D341Med (cell line): ENCODE measurements around the gene ZBTB8A.
"Not testable (repeated sequence)": the region's sequence is repeated elsewhere in the genome, so short reads cannot be mapped to it uniquely, and the experiment has no call there.

Experiments used
- DNase-seq: peaks from one replicate; pipeline ENCODE4 v3.0.0; 2012; ENCODE audit warnings: low spot score

ZBTB8A gene

DNA sequence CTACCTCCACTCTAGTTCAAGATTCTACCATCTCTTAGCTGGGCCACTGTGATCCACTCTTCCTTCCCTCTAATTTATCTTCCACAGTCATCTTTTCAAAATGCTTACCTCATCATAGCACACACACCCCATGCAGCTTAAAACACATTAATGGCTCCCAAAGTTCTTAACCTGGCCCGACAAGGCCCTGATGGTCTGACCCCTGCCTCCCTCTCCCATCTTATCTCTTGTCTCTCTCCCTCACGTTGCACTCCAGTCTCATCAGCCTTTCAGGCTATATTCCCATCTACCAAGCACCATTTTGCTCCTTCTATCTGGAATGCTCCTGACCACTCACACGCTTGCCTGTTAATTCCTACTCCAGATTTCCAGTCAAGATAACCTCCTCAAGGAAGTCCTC lies 2.5 kb upstream of the ZBTB8A start:
- DNase-seq = no peak

DNA sequence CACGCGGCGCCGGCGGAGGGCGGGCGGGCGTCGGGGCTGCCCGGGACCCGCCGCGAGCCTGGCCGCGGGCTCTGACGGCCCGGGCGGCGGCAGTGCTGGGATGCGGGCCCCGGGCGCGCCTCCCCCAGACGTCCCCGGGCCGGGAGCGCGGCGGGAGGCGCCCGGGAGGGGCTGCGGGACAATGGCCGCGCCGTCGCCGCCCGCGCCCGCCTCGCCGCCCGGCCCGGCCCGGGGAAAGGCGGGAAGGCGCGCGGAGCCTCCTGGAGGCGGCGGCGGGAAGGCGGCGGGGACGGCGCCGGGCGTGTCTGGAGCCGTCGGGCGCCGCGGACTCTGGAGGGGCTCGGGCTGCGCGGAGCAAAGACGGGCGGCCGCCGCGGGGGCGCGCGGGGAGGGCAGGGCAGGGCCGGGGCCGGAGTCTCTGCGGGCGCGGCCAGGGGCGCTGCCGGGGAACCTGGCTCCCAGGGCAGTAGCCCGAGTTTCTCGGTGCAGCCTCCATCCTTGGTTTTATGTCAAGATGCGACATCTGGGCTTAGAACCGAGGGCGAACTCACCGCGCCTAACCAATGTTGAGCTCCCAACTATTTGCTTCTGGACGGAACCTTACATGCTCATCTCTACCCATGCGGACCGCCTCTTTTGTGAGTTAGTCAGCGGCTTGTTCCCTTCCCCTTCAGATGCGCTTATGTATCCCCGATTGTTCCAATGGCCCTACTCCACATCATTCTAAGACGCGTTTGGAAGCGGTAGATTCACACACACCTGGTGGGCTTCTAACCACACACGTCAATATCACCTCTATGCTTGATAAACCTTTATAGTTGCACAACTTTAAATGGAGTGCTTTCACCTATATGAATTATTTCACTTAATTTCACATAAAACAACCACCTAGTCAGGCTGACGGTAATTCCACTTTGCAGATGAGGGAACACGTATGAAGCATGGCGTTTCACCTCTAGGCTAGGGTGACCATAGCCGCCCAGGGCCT lies 651 bp downstream of the ZBTB8A start:
- DNase-seq = peak; percentile 84

GRCh38 chr1:32540605-32541004 lies 1.4 kb downstream of the ZBTB8A start:
- no peak for DNase-seq

GRCh38 chr1:32541064-32541566 lies 1.9 kb downstream of the ZBTB8A start:
- no peak for DNase-seq

DNA sequence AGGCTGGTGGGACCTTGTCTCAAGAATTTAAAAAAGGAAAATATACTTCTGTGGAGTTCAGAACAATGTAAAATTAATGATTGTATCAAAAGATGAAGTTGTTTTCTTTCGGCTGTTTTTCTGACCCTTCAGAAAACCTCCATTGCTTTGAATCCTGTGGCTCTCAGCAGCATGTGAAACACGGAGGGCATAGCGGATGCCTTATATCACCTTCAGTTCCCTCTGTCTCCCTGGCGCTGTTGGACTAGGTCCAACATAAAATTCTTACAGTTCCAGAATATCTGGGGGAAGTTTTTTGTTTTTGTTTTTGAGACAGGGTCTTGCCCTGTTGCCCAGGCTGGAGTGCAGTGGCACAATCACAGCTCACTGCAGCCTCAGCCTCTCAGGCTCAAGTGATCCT lies 7.4 kb downstream of the ZBTB8A start:
- DNase-seq = no peak

DNA sequence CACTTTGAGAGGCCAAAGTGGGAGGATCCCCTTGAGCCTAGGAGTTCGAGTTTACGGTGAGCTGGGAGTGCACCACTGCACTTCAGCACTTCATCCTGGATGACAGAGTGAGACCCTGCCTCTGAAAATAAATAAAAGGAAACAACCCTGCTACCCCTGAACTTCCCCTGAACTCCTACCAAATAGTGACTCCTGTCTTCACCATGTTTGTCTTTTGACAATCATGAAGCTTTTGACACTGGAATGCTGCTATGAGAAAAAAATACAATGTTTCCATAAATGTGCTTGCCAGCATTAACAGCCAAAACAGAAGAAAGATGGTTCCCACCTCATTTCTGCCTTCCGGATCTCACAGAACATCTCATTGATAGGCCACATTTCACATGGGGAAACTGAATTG lies 10.4 kb downstream of the ZBTB8A start:
- DNase-seq = no peak

DNA sequence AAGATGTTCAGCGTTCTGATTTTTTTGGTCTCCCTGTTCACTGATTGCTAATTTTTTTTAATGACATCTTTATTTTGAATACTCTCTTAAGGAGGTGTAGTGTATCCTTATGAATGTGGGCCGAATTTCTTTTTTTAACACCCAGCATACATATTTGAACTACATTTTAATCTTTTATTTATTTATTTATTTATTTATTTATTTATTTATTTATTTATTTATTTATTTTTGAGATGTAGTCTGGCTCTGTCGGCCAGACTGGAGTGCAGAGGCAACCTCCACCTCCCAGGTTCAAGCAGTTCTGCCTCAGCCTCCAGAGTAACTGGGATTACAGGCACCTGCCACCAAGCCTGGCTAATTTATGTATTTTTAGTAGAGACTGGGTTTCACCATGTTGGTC lies 15.1 kb downstream of the ZBTB8A start:
- DNase-seq = no peak

GRCh38 chr1:32557035-32557434 lies 17.8 kb downstream of the ZBTB8A start:
- DNase-seq = not testable (repeated sequence)

DNA sequence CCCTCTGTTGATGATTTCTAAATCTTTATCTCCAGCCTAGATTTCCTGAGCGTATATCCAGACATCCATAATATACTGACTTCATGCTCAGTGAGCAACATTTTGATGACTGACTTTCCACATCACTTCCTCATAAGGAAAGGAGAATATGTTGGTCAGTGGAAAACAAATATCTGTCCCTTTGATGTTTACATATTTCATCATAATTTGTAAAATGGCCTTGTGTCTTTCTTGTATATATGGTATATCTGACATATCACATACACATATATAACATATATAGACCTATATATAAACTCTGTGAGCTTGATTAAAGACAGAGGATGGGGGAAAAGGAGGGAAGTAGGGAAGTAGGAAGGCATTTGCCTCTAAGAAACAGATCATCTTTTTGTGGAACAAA lies 18.6 kb downstream of the ZBTB8A start:
- DNase-seq = no peak

DNA sequence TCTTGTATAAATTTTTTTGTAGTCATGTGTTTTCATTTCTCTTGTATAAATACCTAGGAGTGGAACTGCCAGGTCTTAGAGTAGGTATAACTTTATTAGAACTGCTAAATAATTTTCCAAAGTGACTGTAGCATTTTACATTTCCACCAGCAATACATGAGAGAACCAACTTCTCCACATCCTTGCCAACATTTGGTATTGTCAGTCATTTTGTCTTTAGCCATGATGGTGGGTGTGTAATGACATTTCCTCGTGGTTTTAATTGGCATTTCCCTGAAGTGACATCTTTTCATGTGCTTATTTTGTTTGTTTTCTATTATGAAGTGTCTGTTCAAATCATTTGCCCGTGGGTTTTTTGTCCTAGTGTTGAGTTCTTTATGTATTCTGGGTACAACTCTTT lies 29.7 kb downstream of the ZBTB8A start:
- DNase-seq = no peak

GRCh38 chr1:32580348-32581017 lies 41.3 kb downstream of the ZBTB8A start:
- DNase-seq = no peak

GRCh38 chr1:32592943-32593342 lies 53.7 kb downstream of the ZBTB8A start:
- DNase-seq = no peak

GRCh38 chr1:32600034-32600433 lies 60.8 kb downstream of the ZBTB8A start:
- DNase-seq = no peak

DNA sequence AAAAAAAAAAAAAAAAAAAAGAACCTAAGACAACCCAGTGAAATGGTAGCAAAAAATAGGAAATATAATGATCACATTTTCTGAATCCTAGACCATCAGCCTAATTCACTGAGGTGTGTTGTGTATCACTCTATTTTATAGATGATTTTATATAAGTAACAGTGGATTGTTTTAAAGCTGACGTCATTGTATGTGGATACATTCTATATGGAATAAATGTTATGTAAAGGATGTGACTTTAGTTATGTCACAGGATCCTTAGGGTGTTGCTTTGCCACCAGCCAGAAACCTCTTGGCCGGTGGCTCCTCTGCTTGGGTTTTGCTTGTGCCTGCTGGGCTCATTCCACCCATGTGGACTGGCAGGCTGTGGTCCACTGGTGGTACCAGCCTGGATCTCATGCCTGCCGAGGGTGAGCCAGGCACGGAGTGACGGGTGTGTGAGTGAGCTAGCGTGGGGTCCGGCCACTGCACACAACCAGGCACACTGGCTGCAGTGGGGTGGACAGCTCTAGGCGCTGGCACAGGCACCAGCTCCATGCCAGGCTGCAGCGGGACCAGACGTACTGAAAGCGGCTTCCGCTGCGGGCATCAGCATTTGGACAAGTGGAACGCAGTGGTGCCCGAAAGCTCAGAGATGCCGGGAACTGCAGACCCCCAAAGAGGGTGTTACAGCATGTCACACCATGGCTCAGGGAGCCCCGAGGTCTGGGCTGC lies 66.6 kb downstream of the ZBTB8A start:
- DNase-seq = no peak

GRCh38 chr1:32606565-32607371 lies 67.5 kb downstream of the ZBTB8A start:
- DNase-seq = no peak

GRCh38 chr1:32609180-32609579 lies 70.0 kb downstream of the ZBTB8A start:
- no peak for DNase-seq

DNA sequence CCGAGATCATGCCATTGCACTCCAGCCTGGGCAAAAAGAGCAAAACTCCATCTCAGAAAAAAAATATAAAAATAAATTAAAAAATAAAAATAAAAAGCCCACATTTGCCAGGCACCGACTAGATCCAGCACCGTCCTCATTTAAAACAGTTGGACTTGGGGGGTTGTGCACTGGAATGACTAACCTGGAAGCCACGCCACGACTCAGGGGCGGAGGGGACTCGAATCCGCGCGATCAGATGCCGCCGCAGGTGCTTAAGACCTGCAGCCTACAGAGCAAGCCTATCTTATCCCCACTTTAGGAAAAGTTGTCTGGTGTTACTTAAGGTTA lies 72.6 kb downstream of the ZBTB8A start:
- DNase-seq = no peak

DNA sequence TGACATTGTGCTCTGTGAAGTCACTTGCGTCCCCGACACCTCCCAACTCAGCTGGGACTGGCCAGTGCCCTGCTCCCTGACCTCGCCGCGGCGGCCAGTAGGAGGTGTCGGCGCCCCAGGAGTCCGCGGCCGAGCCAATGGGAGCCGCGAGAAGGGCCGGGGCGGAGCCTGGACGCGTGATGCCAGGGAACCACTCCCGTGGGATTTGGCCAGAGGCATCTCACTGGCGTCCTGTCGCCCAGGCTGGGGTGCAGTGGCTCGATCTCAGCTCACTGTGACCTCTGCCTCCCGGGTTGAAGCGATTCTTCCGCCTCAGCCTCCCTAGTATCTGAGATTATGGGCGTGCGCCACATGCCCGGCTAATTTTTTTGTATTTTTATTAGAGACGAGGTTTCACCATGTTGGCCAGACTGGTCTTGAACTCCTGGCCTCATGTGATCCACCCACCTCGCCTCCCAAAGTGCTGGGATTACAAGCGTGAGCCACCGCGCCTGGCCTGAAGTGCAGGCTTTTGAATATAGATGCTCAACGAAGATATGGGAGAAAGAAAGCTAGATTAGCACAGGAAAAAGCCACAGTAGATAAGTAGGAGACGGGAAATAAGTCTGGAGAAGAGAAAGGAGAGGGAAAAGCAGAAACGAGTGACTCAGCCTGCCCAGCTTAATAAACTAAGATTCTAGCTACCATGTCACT lies 73.1 kb downstream of the ZBTB8A start:
- peak; percentile 85 for DNase-seq

GRCh38 chr1:32613472-32613871 lies 74.2 kb downstream of the ZBTB8A start:
- DNase-seq = no peak

DNA sequence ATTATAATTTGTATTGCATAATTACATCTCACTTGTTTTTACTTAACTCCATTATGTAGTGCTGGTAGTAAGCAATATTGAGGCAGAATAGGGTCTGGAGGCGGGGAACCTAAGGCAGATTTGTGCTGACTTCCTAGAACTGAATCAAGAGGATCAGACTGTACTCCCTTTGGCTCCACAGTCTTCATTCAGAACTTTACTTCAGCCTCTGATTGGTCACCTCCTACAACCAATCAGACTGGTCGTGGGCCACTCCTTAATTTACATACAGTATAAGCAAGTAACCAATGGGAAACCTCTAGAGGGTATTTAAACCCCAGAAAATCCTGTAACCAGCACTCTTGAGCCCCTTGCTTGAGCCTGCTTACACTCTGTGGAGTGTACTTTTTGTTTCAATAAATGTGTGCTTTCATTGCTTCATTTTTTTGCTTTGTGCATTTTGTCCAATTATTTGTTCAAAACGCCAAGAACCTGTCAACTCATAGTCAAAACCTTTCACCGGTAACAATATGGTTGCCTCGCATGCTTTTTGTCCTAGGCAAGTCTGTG lies 79.5 kb downstream of the ZBTB8A start:
- no peak for DNase-seq
